GM21447 (cell line): ENCODE measurements around the gene UTS2R.
"Not testable (repeated sequence)": the region's sequence is repeated elsewhere in the genome, so short reads cannot be mapped to it uniquely, and the experiment has no call there.

Experiments
- ATAC-seq: cut with Tn5 transposase; IDR thresholded peaks from one replicate; pipeline ENCODE4 v1.9.1; 2021; ENCODE audit not compliant: unreplicated experiment

Gene UTS2R

DNA sequence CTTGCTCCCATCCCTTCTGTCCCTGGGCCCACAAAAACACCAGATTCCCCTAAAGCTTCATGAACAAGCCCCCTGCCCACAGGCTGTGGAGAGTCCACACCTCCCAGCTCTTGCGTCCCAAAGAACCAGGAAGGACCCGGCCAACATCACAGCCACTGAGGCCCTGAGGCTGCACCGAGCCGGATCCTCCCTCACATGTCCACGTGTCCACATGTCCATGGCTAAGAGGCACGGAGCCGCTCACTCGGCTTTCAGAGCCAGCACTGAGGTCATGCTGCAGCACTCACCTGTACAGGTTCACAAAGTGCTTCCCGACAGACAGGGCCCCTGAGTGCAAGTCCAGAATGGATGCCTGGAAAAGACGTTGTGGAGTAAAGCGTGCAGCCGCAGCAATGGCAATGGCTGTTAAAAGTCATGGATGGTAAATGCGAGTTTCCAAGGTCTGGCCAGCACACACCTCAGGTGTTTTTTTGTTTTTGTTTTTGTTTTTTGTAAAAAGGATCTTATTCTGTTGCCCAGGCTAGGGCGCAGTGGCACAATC, 34.6 kb downstream of the UTS2R start:
- no peak for ATAC-seq

GRCh38 chr17:82407255-82407654, 35.7 kb downstream of the UTS2R start:
- ATAC-seq: no peak

DNA sequence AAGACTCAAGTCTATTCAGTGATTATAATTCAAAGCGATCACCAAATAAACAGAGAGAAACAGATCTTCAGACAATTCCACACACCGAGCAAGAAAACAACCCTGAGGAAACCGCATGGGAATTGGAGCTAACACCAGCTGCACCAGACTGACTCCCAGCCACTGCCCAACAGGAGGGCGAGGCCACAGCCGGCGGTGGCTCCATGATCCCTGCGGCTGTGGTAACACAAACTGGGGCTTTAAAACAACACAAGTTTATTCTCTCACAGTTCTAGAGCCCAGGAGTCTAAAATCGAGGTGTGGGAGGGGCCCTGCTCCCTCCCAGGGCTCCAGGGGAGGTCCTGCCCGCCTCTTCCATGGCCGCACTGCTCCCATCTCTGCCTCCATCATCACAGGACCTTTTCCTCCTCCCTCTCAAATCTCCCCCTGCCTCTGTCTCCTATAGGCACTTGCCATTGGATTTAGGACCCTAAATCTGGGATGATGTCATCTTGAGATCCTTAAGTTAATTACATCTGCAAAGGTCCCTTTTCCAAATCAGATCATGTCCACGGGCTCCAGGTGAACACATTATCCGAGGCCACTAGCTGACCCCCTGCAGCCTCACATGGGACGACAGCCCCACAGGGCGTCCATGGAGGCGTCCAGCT, 36.8 kb downstream of the UTS2R start:
- no peak for ATAC-seq

DNA sequence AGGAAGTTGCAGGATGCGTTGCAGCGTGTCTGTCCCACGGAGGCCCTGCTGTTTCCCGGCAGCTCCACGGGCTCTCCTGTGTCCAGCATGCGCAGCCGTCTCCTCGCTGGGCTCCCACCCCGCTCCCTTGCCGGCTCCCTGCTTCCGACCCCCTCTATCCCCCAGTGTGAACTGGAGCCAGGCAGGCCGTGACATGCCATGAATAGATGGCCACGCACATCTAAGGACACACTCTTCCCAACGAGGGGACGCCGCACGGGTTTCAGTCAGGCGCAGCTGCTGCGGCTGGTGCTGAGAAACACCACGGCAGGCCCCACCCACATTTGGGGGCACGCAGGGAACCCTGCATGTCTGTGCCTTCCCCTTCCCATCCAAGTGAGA, 37.4 kb downstream of the UTS2R start:
- ATAC-seq: no peak

DNA sequence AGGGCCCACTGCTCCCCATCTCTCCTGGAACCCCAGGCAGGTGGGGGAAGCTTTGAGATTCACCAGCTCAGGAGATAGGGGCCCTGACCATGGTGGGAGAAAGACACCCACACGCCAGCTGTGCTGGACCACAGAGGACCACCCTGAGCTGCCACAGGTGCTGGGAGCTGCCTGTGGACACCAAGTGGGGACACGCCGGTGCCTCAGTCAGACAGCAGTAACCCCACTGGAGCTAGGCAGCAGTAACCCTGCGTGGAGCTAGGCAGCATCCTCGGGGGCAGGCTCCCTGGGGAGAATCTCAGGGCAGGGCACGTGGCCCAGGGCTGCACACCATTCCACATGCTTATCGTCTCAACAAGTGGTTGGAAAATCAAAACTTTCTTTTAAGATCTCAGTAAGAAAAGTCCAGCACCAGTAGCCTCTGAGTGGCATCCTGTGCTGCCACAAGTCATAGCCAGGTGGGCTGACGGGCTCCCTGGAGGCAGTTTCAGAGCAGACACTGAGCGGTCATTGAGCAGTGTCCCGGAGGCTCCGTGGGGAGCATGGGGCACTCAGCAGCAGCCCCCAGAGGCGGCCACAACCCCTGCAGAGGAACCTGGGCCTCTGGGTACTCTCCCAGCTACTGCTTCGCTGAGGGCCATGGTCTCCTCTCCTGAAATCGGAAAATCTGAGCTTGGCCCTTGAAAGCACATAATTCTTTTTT, 38.6 kb downstream of the UTS2R start:
- ATAC-seq: no peak

GRCh38 chr17:82411396-82412053, 40.0 kb downstream of the UTS2R start:
- no peak for ATAC-seq

DNA sequence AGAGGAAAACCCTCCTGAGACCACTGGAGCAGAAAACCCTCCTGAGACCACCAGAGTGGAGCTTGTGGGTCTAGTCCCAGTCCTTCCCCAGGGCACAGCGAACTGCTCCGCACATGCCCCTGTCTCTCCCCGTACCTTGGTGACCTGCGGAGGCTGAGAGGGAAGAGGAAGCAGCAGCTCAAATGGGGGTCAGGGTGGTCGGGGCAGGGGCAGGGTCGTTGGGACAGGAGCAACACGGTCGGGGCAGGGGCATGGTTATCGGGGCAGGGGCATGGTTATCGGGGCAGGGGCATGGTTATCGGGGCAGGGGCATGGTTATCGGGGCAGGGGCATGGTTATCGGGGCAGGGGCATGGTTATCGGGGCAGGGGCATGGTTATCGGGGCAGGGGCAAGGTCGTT, 40.5 kb downstream of the UTS2R start:
- not testable (repeated sequence) for ATAC-seq

- no peak for ATAC-seq
Observed at GRCh38 chr17:82412535-82413520, 41.3 kb downstream of the UTS2R start.

DNA sequence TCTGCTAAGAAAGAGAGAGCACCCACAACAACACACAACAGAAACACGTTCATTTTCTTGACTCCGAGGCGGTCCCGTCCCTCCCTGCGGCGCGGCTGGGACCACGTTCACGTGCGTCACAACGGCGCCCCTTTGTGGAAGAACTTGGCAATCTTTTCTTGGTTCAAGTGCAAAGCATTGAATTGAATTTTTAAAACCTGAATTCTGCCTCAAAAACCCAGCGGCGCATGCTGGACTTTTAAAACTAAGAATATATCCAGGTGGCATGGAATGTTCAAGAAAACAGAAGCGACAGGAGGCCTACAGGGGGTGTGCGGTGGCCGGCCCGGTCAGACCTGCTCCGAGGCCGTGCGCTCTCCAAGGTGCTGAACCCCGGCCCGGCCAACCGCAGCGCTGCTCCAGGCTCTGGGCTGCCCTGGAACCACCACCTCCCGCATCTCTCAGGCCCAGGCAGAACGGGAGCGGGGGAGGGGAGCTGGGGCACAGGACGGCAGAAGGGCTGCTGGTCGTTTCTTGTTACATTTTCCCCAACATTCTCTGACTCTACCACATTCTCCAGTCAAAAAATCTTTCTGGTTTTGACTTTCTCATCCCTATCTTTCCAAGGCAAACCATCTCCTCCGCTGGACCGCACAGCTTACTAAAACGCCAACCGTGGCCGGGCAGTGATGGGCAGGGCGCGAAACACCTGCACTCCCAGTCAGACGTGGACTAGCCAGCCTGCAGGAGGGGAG, 43.1 kb downstream of the UTS2R start:
- no peak for ATAC-seq

GRCh38 chr17:82415336-82415735, 43.8 kb downstream of the UTS2R start:
- ATAC-seq: no peak

DNA sequence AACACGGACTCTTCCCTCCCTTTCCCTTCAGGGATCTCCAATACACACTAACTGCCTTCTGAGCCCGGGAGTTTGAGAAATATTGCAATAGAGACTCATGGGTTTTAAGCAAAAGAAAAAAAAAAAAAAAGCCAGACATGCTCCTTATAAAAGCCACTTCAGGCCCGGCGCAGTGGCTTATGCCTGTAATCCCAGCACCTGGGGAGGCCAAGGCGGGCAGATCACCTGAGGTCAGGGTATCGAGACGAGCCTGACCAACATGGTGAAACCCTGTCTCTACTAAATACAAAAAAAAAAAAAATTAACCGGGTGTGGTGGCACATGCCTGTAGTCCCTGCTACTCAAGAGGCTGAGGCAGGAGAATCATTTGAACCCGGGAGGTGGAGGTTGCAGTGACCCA, 44.2 kb downstream of the UTS2R start:
- ATAC-seq: no peak

- ATAC-seq: no peak
Observed at GRCh38 chr17:82416264-82416663, 44.7 kb downstream of the UTS2R start.

GRCh38 chr17:82416771-82417170, 45.2 kb downstream of the UTS2R start:
- ATAC-seq: no peak

- ATAC-seq: peak; percentile 72
Observed at GRCh38 chr17:82418001-82418986, 46.7 kb downstream of the UTS2R start, which contains the start of the genes HEXD and OGFOD3. HEXD (plus strand) TSS chr17:82418347; CDS start chr17:82419800, 1,453 bp downstream. OGFOD3 (minus strand) TSS chr17:82418586; CDS start chr17:82418485, 101 bp downstream.

DNA sequence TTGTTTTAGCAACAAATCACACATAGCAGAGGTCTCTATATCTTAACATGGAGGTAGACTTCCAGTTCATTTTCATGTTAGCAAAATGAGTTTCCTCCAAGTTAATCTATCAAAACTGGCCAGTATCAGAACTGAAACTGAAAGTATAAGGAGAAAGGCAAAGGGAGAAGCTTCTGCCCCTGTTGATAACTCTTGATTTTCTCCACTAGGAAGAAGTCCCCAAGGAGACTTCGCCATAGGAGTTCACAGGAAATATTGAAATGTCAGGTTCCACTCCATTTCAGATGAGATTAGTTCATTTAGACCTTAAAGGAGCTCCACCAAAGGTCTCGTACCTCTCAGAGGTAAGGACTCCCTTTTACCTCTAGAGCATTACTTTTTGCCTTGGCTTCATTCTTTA, 48.0 kb downstream of the UTS2R start:
- no peak for ATAC-seq

- ATAC-seq: no peak
Observed at GRCh38 chr17:82424001-82424862, 52.7 kb downstream of the UTS2R start.

GRCh38 chr17:82424863-82425159, 53.2 kb downstream of the UTS2R start:
- ATAC-seq: no peak
